K562 (cell line): ENCODE measurements around the gene RNF26. TPM values are rescaled to one million over a fixed set of nuclear protein-coding genes. Genes with fewer than 3 reads are reported as not detected.

Experiments
- CBX1 ChIP-seq: sonication (generic); IDR thresholded peaks from 2 replicates; pipeline ENCODE4 v1.6.1; 2016; ENCODE audit warnings: antibody characterized with exemption, low read depth, mild to moderate bottlenecking
- CBX3 ChIP-seq, 2 experiments: IDR thresholded peaks; 1 replicate in 1 of 2; 2 replicates in 1 of 2; pipeline ENCODE4 v1.6.1; 2012; ENCODE audit warnings: inconsistent platforms in 2 of 2, low read length in 2 of 2, borderline replicate concordance in 1 of 2, control low read depth in 1 of 2
- CREM ChIP-seq: IDR thresholded peaks from 2 replicates; pipeline ENCODE4 v1.6.1; 2014; ENCODE audit warnings: antibody characterized with exemption, low read depth
- CXXC5 ChIP-seq: fragments of 250-450 bp; sonication (Bioruptor Pico); IDR thresholded peaks from 2 replicates; pipeline ENCODE4 v1.8.0; 2022; ENCODE audit warnings: inconsistent platforms, mild to moderate bottlenecking, moderate library complexity
- ESRRA ChIP-seq: fragments of 450-650 bp; IDR thresholded peaks from 2 replicates; pipeline ENCODE4 v1.6.1; 2014; ENCODE audit warnings: low read depth, mild to moderate bottlenecking, moderate library complexity, borderline replicate concordance
- HDAC2 ChIP-seq: fragments of 450-650 bp; IDR thresholded peaks from 2 replicates; pipeline ENCODE4 v1.6.1; 2016; ENCODE audit warnings: mild to moderate bottlenecking
- HNRNPLL ChIP-seq: fragments of 200-400 bp; formaldehyde crosslinking; IDR thresholded peaks from 2 replicates; pipeline ENCODE4 v1.6.1; 2017; ENCODE audit warnings: low read length, low read depth, mild to moderate bottlenecking; ENCODE audit not compliant: poor library complexity, severe bottlenecking
- RBM34 ChIP-seq: fragments of 200-400 bp; formaldehyde crosslinking; IDR thresholded peaks from 2 replicates; pipeline ENCODE4 v1.6.1; 2018; ENCODE audit warnings: low read length, borderline replicate concordance; ENCODE audit not compliant: insufficient read depth
- ZNF354B ChIP-seq: fragments of 250-450 bp; sonication (Bioruptor Pico); IDR thresholded peaks from 2 replicates; pipeline ENCODE4 v1.4.0; 2020
- polyA plus RNA-seq, 8 experiments: library from polyadenylated mRNA; depleted of rRNA in 4 of 8; stranded (reverse) in 5 of 8; unstranded in 3 of 8; fragments of >200 nt; fragmentation: Nextera tagmentation in 2 of 8; fragmentation: Illumina TruSeq in 1 of 8; extraction: Ambion mirVana in 2 of 8; extraction: Trizol in 1 of 8; gene quantifications; 2 replicates each; pipeline versions ENCODE4 v1.2.1 to v1.2.3, GENCODE V29; 2011 to 2014; ENCODE audit warnings: inconsistent platforms in 1 of 8, missing spikeins in 1 of 8
- total RNA-seq, 7 experiments: library from RNA; depleted of rRNA in 6 of 7; stranded (reverse); fragments of >200 nt in 6 of 7; fragmentation: Illumina TruSeq in 2 of 7; extraction: Trizol in 2 of 7; gene quantifications; 2 replicates each; pipeline versions ENCODE4 v1.2.1 to v1.2.3, GENCODE V29; 2011 to 2021; ENCODE audit warnings: low replicate concordance in 1 of 7
- TF ChIP-seq, protein P1 (sequence below): fragments of 450-650 bp; IDR thresholded peaks from 2 replicates; pipeline ENCODE4 v1.6.1; 2016; ENCODE audit warnings: mild to moderate bottlenecking, moderate library complexity
- TF ChIP-seq, protein P2 (sequence below): fragments of 450-650 bp; IDR thresholded peaks from 2 replicates; pipeline ENCODE4 v1.7.1; 2018; ENCODE audit warnings: mild to moderate bottlenecking, low read depth; ENCODE audit not compliant: partially characterized antibody
- TF ChIP-seq, protein P3 (sequence below): fragments of 450-650 bp; formaldehyde crosslinking; IDR thresholded peaks from 2 replicates; pipeline ENCODE4 v1.4.0; 2020; ENCODE audit warnings: mild to moderate bottlenecking

The RNF26 gene
- total and polyA plus RNA-seq, 9 of the 15 experiments (the other 6 are each of a cell fraction or from before 2014, with no cell fraction given), result 5.3 to 53.6 (median 12.7) TPM

DNA sequence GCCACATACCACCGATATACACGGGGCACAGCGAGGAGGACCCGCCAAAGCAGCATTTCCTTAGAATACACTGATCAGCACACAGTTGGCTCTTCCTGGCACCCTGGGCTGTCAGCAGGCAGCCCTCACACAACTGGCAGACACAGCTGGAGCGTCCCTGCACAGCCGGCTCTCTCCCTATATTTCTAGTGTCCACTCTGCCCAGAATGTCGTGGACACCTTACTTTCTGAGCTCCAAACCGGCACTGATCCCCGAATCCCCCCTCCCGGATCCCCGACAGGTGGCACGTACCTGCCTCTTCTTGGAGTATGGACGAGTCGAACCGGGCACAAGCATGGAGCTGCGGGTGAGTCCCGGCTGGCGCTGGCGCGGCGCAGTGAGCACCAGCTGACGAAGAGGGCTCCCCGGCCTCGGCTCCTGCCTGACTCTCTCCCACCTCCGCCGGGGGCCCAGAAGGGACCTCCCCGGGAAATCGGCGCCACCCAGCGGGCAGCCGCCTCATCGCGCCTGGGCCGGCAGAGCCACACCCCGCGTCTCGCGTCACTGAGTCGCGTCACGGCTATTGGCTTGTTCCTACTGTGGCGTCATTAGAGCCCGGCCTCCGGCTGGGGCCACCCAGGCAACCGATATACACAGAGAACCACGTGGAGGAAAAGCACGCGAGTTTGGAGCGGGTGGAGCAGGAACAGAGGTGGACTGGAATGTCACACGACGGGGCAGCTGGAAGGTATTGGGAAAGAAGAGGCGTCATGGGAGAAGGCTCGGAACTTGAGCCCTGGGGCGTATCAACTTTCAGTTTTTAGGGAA lies 47.1 kb downstream of the RNF26 start, which contains the start of gene USP2 (continued):
- TF ChIP-seq, protein P1, sequence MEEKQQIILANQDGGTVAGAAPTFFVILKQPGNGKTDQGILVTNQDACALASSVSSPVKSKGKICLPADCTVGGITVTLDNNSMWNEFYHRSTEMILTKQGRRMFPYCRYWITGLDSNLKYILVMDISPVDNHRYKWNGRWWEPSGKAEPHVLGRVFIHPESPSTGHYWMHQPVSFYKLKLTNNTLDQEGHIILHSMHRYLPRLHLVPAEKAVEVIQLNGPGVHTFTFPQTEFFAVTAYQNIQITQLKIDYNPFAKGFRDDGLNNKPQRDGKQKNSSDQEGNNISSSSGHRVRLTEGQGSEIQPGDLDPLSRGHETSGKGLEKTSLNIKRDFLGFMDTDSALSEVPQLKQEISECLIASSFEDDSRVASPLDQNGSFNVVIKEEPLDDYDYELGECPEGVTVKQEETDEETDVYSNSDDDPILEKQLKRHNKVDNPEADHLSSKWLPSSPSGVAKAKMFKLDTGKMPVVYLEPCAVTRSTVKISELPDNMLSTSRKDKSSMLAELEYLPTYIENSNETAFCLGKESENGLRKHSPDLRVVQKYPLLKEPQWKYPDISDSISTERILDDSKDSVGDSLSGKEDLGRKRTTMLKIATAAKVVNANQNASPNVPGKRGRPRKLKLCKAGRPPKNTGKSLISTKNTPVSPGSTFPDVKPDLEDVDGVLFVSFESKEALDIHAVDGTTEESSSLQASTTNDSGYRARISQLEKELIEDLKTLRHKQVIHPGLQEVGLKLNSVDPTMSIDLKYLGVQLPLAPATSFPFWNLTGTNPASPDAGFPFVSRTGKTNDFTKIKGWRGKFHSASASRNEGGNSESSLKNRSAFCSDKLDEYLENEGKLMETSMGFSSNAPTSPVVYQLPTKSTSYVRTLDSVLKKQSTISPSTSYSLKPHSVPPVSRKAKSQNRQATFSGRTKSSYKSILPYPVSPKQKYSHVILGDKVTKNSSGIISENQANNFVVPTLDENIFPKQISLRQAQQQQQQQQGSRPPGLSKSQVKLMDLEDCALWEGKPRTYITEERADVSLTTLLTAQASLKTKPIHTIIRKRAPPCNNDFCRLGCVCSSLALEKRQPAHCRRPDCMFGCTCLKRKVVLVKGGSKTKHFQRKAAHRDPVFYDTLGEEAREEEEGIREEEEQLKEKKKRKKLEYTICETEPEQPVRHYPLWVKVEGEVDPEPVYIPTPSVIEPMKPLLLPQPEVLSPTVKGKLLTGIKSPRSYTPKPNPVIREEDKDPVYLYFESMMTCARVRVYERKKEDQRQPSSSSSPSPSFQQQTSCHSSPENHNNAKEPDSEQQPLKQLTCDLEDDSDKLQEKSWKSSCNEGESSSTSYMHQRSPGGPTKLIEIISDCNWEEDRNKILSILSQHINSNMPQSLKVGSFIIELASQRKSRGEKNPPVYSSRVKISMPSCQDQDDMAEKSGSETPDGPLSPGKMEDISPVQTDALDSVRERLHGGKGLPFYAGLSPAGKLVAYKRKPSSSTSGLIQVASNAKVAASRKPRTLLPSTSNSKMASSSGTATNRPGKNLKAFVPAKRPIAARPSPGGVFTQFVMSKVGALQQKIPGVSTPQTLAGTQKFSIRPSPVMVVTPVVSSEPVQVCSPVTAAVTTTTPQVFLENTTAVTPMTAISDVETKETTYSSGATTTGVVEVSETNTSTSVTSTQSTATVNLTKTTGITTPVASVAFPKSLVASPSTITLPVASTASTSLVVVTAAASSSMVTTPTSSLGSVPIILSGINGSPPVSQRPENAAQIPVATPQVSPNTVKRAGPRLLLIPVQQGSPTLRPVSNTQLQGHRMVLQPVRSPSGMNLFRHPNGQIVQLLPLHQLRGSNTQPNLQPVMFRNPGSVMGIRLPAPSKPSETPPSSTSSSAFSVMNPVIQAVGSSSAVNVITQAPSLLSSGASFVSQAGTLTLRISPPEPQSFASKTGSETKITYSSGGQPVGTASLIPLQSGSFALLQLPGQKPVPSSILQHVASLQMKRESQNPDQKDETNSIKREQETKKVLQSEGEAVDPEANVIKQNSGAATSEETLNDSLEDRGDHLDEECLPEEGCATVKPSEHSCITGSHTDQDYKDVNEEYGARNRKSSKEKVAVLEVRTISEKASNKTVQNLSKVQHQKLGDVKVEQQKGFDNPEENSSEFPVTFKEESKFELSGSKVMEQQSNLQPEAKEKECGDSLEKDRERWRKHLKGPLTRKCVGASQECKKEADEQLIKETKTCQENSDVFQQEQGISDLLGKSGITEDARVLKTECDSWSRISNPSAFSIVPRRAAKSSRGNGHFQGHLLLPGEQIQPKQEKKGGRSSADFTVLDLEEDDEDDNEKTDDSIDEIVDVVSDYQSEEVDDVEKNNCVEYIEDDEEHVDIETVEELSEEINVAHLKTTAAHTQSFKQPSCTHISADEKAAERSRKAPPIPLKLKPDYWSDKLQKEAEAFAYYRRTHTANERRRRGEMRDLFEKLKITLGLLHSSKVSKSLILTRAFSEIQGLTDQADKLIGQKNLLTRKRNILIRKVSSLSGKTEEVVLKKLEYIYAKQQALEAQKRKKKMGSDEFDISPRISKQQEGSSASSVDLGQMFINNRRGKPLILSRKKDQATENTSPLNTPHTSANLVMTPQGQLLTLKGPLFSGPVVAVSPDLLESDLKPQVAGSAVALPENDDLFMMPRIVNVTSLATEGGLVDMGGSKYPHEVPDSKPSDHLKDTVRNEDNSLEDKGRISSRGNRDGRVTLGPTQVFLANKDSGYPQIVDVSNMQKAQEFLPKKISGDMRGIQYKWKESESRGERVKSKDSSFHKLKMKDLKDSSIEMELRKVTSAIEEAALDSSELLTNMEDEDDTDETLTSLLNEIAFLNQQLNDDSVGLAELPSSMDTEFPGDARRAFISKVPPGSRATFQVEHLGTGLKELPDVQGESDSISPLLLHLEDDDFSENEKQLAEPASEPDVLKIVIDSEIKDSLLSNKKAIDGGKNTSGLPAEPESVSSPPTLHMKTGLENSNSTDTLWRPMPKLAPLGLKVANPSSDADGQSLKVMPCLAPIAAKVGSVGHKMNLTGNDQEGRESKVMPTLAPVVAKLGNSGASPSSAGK, result peak; percentile 95
- TF ChIP-seq RBM34, result no peak
- no peak for TF ChIP-seq HNRNPLL
- peak; percentile 49 for TF ChIP-seq CXXC5 (CRISPR knock-in tag)
- peak; percentile 33; the same call in 1 of the 2 replicates for TF ChIP-seq CBX1
- TF ChIP-seq ESRRA, result no peak; the same call in 1 of the 2 replicates
- TF ChIP-seq, protein P2, sequence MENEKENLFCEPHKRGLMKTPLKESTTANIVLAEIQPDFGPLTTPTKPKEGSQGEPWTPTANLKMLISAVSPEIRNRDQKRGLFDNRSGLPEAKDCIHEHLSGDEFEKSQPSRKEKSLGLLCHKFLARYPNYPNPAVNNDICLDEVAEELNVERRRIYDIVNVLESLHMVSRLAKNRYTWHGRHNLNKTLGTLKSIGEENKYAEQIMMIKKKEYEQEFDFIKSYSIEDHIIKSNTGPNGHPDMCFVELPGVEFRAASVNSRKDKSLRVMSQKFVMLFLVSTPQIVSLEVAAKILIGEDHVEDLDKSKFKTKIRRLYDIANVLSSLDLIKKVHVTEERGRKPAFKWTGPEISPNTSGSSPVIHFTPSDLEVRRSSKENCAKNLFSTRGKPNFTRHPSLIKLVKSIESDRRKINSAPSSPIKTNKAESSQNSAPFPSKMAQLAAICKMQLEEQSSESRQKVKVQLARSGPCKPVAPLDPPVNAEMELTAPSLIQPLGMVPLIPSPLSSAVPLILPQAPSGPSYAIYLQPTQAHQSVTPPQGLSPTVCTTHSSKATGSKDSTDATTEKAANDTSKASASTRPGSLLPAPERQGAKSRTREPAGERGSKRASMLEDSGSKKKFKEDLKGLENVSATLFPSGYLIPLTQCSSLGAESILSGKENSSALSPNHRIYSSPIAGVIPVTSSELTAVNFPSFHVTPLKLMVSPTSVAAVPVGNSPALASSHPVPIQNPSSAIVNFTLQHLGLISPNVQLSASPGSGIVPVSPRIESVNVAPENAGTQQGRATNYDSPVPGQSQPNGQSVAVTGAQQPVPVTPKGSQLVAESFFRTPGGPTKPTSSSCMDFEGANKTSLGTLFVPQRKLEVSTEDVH, result peak; percentile 70
- TF ChIP-seq CBX3 (IDR thresholded peaks at IDR 0.05; ENCODE audit: borderline replicate concordance in 1 of 2, low read length in 2 of 2), result no peak; a peak in 2 of 3 replicates
- TF ChIP-seq, protein P3, sequence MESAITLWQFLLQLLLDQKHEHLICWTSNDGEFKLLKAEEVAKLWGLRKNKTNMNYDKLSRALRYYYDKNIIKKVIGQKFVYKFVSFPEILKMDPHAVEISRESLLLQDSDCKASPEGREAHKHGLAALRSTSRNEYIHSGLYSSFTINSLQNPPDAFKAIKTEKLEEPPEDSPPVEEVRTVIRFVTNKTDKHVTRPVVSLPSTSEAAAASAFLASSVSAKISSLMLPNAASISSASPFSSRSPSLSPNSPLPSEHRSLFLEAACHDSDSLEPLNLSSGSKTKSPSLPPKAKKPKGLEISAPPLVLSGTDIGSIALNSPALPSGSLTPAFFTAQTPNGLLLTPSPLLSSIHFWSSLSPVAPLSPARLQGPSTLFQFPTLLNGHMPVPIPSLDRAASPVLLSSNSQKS (CRISPR knock-in tag), result no peak
- TF ChIP-seq ZNF354B (CRISPR knock-in tag), result no peak
- peak; percentile 96 for TF ChIP-seq CREM
- peak; percentile 98 for TF ChIP-seq HDAC2
